Myocyte (in vitro differentiated cells): ENCODE results near the gene SH3TC2. TPM values are rescaled to one million over a fixed set of nuclear protein-coding genes. Genes with fewer than 3 reads are reported as not detected.

Experiments used
- microRNA counts: library from miRNA; unstranded; fragments of <30 nt; microRNA quantifications from one replicate; lab custom pipeline; 2016
- microRNA-seq: library from miRNA; unstranded; fragments of <30 nt; microRNA quantifications from one replicate; pipeline ENCODE4, GENCODE V29; 2016
- total RNA-seq: library from RNA; depleted of rRNA; stranded (reverse); fragments of >200 nt; gene quantifications from 2 replicates; pipeline ENCODE4 v1.2.3, GENCODE V29; 2014

The SH3TC2 gene
- total RNA-seq, 1 donor from 2014 or later = 4.3 TPM

MicroRNAs within 50 kb of the gene (microRNA counts, 767-probe panel; counts per million panel counts)
- microRNA hsa-miR-584-5p (lab: Ali Mortazavi, UCI) = not detected

Small RNAs within 50 kb of the gene (microRNA-seq; reads per million reads assigned to microRNA genes)
- 18.4 reads per million, percentile 38 among the genes with 10 or more reads in this experiment for gene MIR584

Other genes with a start within 250 kb of the SH3TC2 start
- gene ADRB2, start 236.5 kb downstream of the SH3TC2 start, total RNA-seq = 5.1 and 7.8 TPM in 2 replicates
- 126 and 220 TPM in 2 replicates for gene ABLIM3, start 78.4 kb upstream of the SH3TC2 start, total RNA-seq
- 136 and 239 TPM in 2 replicates for gene AFAP1L1, start 208.8 kb upstream of the SH3TC2 start, total RNA-seq